Measurements from ENCODE around the gene FRMPD4.

The FRMPD4 gene

DNA sequence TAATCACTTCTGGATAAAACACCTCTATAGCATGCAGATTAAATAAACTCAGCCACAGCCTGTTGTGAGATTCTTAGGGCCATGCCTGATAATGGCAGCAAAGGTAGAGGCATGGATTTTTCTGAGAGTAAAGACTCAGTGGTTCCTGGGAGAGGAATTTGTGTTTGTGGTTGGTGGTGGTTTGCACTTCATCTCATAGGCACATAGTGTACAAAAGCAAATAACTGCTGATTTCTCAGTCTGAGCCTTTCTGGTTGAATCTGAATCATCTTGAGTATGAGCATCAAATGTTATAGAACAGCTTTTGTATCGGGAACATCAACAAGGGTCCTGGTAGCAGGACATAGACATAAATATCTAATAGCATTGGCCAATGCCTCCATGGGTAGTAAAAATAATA, 274.3 kb downstream of the FRMPD4 start:
- no peak overlapping the region for H3K4me3 ChIP-seq (ENCODE audit: low read depth, low read length)
- TF ChIP-seq, protein P1, sequence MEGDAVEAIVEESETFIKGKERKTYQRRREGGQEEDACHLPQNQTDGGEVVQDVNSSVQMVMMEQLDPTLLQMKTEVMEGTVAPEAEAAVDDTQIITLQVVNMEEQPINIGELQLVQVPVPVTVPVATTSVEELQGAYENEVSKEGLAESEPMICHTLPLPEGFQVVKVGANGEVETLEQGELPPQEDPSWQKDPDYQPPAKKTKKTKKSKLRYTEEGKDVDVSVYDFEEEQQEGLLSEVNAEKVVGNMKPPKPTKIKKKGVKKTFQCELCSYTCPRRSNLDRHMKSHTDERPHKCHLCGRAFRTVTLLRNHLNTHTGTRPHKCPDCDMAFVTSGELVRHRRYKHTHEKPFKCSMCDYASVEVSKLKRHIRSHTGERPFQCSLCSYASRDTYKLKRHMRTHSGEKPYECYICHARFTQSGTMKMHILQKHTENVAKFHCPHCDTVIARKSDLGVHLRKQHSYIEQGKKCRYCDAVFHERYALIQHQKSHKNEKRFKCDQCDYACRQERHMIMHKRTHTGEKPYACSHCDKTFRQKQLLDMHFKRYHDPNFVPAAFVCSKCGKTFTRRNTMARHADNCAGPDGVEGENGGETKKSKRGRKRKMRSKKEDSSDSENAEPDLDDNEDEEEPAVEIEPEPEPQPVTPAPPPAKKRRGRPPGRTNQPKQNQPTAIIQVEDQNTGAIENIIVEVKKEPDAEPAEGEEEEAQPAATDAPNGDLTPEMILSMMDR (IDR thresholded peaks at IDR 0.05; ENCODE audit: borderline replicate concordance, insufficient read depth, low read depth, low read length): no peak

DNA sequence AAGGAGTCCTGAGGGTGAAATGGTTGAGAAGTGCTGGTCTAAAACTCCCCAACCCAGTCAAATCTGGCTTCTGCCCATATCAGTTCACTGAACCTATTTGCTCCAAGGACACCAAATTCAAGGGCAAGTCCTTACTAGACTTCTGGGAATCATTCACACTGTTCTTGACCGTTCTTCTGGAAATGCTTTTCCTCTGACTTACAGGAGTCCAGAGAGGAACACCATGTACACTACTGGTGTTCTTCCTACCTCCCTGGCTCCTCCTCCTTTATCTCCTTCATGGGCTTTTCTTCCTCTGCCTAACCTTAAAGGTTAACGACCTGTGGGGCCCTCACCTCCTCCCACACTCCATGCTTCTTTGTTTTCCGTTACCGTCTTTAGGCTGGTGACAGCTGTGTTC, 281.3 kb downstream of the FRMPD4 start:
- no peak overlapping the region for H3K4me3 ChIP-seq (ENCODE audit: low read depth, low read length)
- TF ChIP-seq, protein P1 (IDR thresholded peaks at IDR 0.05; ENCODE audit: borderline replicate concordance, insufficient read depth, low read depth, low read length): no peak

DNA sequence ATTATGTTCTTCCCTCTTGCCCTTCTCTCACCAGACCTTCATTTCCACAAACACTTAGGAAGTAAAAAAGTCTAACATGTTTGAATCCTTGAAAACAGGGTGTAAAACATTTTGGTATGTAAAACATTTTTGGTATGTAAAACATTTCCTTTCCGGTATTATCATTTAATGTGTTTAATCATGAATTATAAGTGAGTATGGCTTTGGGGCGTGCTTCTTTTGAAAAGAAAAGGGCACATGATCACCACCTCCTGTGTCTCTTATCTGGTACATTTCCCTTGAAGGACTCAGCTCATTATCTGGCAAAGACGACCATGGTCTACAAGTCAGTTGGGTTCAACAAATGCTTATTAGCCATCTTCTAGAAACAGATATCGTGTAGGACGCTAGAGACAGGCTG, 283.6 kb downstream of the FRMPD4 start:
- TF ChIP-seq, protein P1 (IDR thresholded peaks at IDR 0.05; ENCODE audit: borderline replicate concordance, insufficient read depth, low read depth, low read length): no peak
- no peak overlapping the region for H3K4me3 ChIP-seq (ENCODE audit: low read depth, low read length)

DNA sequence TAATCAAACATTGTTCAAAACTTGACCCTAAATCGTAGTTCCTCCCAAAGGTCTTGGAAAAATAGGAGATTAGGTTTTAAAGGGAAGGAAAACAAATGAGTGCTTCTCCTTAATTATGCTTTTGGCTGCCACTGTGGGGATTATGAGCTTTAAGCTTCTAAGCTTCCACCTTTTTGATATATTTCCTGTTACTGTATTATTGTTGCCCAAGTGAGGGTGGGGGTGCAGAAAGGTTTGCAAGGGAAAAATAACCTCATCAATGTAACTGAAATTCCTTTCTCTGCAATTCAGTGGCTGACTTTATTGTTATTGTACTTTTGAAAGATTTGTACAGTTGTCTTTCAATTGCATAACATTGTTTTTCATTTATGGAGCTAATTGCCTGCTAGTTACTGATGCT, 285.1 kb downstream of the FRMPD4 start:
- TF ChIP-seq, protein P1 (IDR thresholded peaks at IDR 0.05; ENCODE audit: borderline replicate concordance, insufficient read depth, low read depth, low read length): no peak
- no peak overlapping the region for H3K4me3 ChIP-seq (ENCODE audit: low read depth, low read length)

DNA sequence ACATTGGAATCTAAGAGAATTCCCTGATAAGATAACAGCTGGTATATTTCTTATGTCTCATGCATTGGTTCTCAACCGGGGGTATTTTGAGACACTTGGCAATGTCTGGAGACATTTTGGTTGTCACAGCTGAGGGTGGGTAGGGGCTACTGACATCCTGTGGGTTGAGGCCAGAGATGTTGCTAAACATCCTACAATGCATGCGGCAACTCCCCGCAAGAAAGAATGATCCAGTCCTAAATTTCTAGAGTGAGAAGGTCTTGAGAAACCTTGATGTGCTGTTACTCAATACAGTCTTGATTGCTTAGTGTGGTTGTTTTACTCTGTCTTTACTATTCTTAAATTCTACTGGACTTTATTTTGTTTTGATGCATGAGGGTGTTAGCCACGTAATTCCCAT, 287.2 kb downstream of the FRMPD4 start:
- no peak overlapping the region for H3K4me3 ChIP-seq (ENCODE audit: low read depth, low read length)
- TF ChIP-seq, protein P1 (IDR thresholded peaks at IDR 0.05; ENCODE audit: borderline replicate concordance, insufficient read depth, low read depth, low read length): no peak

DNA sequence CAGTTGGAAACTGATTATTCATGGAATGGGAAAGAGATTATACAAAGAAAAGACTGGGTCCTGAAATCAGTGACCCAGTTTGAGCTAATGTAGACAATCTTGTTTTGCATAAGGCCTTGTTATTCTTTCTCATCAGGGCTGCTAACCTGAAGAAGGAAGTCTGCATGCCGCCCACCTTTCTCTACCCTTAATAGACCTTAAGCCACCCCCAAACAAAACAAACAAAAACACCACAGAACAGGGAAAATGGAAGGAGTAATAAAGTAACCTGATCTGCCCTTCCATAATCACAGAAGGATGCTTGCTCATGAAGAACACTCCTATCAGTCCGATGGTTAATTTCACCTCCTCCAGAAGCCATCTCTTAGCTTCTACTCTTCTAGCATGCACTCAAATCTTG, 288.1 kb downstream of the FRMPD4 start:
- TF ChIP-seq, protein P1 (IDR thresholded peaks at IDR 0.05; ENCODE audit: borderline replicate concordance, insufficient read depth, low read depth, low read length): no peak
- no peak overlapping the region for H3K4me3 ChIP-seq (ENCODE audit: low read depth, low read length)

DNA sequence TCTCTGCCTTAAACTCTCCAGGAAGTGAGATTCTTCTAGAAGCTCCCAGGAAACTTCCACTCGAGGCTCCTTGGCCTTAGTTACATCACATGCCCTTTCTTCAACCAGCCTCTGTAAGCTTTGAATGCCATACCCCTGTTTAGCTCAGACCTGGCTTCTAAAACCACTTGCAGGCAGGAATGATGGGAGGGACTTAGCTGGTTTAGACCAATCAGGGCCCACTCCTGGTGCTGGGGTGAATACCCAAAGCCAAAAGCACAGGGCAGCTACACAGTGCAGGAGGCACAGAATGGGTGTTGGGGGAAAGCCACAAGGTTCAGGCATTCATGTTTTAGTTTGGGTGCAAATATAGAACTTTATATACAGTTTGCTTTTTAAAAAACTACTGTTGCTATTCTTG, 296.2 kb downstream of the FRMPD4 start:
- no peak overlapping the region for H3K4me3 ChIP-seq (ENCODE audit: low read depth, low read length)
- TF ChIP-seq, protein P1 (IDR thresholded peaks at IDR 0.05; ENCODE audit: borderline replicate concordance, insufficient read depth, low read depth, low read length): no peak

All from GM12875 (cell line).